Measurements from ENCODE around the gene CYP51A1.
"Not testable (repeated sequence)": the region's sequence is repeated elsewhere in the genome, so short reads cannot be mapped to it uniquely, and the experiment has no call there.

Gene CYP51A1

DNA sequence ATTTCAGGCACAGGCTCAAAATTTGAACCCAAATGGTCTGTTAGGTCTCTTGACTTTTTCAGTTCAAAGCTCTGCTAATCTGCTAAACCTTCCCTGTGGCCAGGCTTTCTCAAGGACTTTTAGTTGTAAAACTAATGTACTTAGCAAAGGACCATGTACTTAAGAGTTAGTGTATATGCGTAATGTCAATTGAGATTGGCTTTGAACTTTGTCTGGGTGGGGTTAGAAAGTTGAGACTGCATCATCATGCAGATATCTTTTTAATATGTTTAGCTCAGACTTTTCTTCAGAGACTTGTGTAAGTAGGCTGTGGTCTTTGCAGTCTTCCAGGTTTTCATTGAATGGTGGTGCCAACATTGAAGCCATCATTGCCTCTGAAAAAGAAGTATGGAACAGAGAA lies 33.7 kb downstream of the CYP51A1 start:
- Histone ChIP-seq H3K9me3 (ENCODE audit: insufficient read depth, low read length) (no peaks in the 10 kb centered on the region), H3K27me3 (ENCODE audit: low read depth, low read length) (no peaks in the 10 kb centered on the region), H4K20me1 (ENCODE audit: insufficient read depth, low read length) (no peaks in the 10 kb centered on the region), H3K4me1 (ENCODE audit: low read length) (no peaks in the 10 kb centered on the region), H3K79me2 (ENCODE audit: low read length) (no peaks in the 10 kb centered on the region), H3K36me3 (replicated peaks; ENCODE audit: low read depth, low read length) (peaks cover 31% of the 10 kb centered on the region), H3K27ac (ENCODE audit: low read length) (no peak overlapping the region), H3K4me3 (ENCODE audit: low read length) (no peak overlapping the region), H3K9ac (ENCODE audit: low read length) (no peak overlapping the region), H3K4me2 (ENCODE audit: low read length) (no peak overlapping the region), H2AFZ (ENCODE audit: low read depth, low read length) (no peak overlapping the region)
- TF ChIP-seq EZH2phosphoT487 (IDR thresholded peaks at IDR 0.05; ENCODE audit: low read depth): no peak
- TF ChIP-seq, protein P1, sequence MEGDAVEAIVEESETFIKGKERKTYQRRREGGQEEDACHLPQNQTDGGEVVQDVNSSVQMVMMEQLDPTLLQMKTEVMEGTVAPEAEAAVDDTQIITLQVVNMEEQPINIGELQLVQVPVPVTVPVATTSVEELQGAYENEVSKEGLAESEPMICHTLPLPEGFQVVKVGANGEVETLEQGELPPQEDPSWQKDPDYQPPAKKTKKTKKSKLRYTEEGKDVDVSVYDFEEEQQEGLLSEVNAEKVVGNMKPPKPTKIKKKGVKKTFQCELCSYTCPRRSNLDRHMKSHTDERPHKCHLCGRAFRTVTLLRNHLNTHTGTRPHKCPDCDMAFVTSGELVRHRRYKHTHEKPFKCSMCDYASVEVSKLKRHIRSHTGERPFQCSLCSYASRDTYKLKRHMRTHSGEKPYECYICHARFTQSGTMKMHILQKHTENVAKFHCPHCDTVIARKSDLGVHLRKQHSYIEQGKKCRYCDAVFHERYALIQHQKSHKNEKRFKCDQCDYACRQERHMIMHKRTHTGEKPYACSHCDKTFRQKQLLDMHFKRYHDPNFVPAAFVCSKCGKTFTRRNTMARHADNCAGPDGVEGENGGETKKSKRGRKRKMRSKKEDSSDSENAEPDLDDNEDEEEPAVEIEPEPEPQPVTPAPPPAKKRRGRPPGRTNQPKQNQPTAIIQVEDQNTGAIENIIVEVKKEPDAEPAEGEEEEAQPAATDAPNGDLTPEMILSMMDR (IDR thresholded peaks at IDR 0.05; ENCODE audit: low read depth, low read length): no peak

DNA sequence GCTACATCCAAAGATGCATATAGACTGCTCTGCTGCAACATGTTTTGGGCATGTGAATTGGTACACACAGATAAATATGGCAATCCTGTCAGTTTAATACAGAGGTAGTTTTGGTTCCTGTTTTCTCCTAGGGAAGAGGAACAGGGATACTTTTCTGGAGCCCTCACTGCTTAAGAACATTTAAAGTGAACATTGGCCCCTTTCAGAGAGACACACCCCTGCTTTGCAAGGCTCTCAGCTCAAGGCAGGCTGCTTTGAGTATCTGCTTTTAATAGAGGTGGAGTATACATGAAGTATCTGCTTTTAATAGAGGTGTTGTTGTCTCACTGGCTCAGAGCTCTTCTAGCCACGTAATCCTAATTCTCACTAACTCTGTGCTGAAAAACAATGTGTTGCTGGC lies 38.9 kb downstream of the CYP51A1 start:
- H4K20me1 ChIP-seq (ENCODE audit: insufficient read depth, low read length): no peaks in the 10 kb centered on the region
- H3K36me3 ChIP-seq (replicated peaks; ENCODE audit: low read depth, low read length): peaks cover 29% of the 10 kb centered on the region
- H2AFZ ChIP-seq (ENCODE audit: low read depth, low read length): no peak overlapping the region
- H3K9me3 ChIP-seq (ENCODE audit: insufficient read depth, low read length): no peaks in the 10 kb centered on the region
- H3K27ac ChIP-seq (ENCODE audit: low read length): no peak overlapping the region
- no peaks in the 10 kb centered on the region for H3K79me2 ChIP-seq (ENCODE audit: low read length)
- no peaks in the 10 kb centered on the region for H3K27me3 ChIP-seq (ENCODE audit: low read depth, low read length)
- no peak overlapping the region for H3K4me2 ChIP-seq (ENCODE audit: low read length)
- no peak for TF ChIP-seq EZH2phosphoT487 (IDR thresholded peaks at IDR 0.05; ENCODE audit: low read depth)
- TF ChIP-seq, protein P1 (IDR thresholded peaks at IDR 0.05; ENCODE audit: low read depth, low read length): no peak
- peaks cover 3% of the 10 kb centered on the region; the same call in 1 of the 2 replicates for H3K4me1 ChIP-seq (ENCODE audit: low read length)
- no peak overlapping the region for H3K4me3 ChIP-seq (ENCODE audit: low read length)
- no peak overlapping the region for H3K9ac ChIP-seq (ENCODE audit: low read length)

DNA sequence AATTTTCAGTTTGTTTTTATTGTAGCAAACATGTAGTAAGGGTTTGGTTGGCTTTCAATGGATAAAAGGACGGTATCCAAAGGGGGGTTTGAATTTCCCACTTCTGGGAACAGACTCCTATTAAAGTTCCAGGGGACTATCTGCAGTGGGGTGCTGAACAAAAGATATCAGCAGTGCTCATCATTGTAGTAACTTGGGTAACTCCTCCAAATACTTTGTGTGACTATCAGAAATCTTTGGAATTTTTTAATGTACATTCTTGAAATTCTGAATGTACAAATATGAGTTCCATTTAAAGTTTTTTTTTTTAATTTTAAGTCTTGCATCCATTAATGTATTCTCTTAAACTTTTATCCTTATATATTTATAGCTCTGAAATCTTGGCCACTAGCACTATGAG lies 42.1 kb downstream of the CYP51A1 start:
- Histone ChIP-seq H2AFZ (ENCODE audit: low read depth, low read length) (no peak overlapping the region), H3K27ac (ENCODE audit: low read length) (no peak overlapping the region), H3K4me1 (ENCODE audit: low read length) (peaks cover 3% of the 10 kb centered on the region; the same call in 1 of the 2 replicates), H3K4me3 (ENCODE audit: low read length) (no peak overlapping the region), H3K4me2 (ENCODE audit: low read length) (no peak overlapping the region), H3K79me2 (ENCODE audit: low read length) (no peaks in the 10 kb centered on the region), H3K27me3 (ENCODE audit: low read depth, low read length) (no peaks in the 10 kb centered on the region), H3K9ac (ENCODE audit: low read length) (no peak overlapping the region), H3K9me3 (ENCODE audit: insufficient read depth, low read length) (no peaks in the 10 kb centered on the region), H3K36me3 (replicated peaks; ENCODE audit: low read depth, low read length) (peaks cover 34% of the 10 kb centered on the region), H4K20me1 (ENCODE audit: insufficient read depth, low read length) (no peaks in the 10 kb centered on the region)
- no peak for TF ChIP-seq EZH2phosphoT487 (IDR thresholded peaks at IDR 0.05; ENCODE audit: low read depth)
- TF ChIP-seq, protein P1 (IDR thresholded peaks at IDR 0.05; ENCODE audit: low read depth, low read length): no peak

DNA sequence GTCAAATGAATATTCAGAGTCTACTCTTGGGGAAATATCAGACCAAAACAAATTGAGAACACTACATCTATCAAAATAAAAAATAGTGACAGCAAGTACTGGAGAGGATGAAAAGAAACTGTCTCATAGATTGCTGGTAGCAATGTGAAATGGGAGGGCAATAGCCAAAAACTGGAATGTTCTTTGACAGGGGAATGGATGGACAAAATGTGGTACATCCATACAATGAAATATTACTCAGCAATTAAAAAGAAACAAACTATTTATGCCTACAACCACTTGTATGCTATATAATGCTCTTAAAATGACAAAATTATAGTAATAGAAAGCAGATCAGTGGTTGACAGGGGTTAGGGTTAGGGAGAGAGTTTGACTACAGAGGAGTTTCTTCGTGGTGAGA lies 46.0 kb downstream of the CYP51A1 start:
- Histone ChIP-seq H3K36me3 (replicated peaks; ENCODE audit: low read depth, low read length) (peaks cover 33% of the 10 kb centered on the region), H3K27me3 (ENCODE audit: low read depth, low read length) (no peaks in the 10 kb centered on the region), H3K4me3 (ENCODE audit: low read length) (no peak overlapping the region), H3K79me2 (ENCODE audit: low read length) (no peaks in the 10 kb centered on the region), H3K4me1 (ENCODE audit: low read length) (no peaks in the 10 kb centered on the region), H4K20me1 (ENCODE audit: insufficient read depth, low read length) (no peaks in the 10 kb centered on the region), H3K27ac (ENCODE audit: low read length) (no peak overlapping the region), H2AFZ (ENCODE audit: low read depth, low read length) (no peak overlapping the region), H3K4me2 (ENCODE audit: low read length) (no peak overlapping the region), H3K9ac (ENCODE audit: low read length) (no peak overlapping the region), H3K9me3 (ENCODE audit: insufficient read depth, low read length) (no peaks in the 10 kb centered on the region)
- TF ChIP-seq EZH2phosphoT487 (IDR thresholded peaks at IDR 0.05; ENCODE audit: low read depth): no peak
- TF ChIP-seq, protein P1 (IDR thresholded peaks at IDR 0.05; ENCODE audit: low read depth, low read length): no peak

DNA sequence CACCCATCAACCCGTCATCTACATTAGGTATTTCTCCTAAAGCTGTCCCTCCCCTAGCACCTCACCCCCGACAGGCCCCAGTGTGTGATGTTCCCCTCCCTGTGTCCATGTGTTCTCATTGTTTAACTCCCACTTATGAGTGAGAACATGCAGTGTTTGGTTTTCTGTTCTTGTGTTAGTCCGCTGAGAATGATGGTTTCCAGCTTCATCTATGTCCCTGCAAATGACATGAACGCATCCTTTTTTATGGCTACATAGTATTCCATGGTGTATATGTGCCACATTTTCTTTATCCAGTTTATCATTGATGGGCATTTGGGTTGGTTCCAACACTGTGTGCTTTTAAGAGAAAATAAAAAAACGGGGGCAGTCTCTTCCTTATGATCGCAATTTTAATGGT lies 50.4 kb downstream of the CYP51A1 start:
- H3K79me2 ChIP-seq (ENCODE audit: low read length); H3K4me1 ChIP-seq (ENCODE audit: low read length); H3K4me3 ChIP-seq (ENCODE audit: low read length); H3K27me3 ChIP-seq (ENCODE audit: low read depth, low read length); H3K9ac ChIP-seq (ENCODE audit: low read length); H4K20me1 ChIP-seq (ENCODE audit: insufficient read depth, low read length); H3K4me2 ChIP-seq (ENCODE audit: low read length); H3K9me3 ChIP-seq (ENCODE audit: insufficient read depth, low read length); H2AFZ ChIP-seq (ENCODE audit: low read depth, low read length); H3K27ac ChIP-seq (ENCODE audit: low read length): not testable (repeated sequence)
- H3K36me3 ChIP-seq (replicated peaks; ENCODE audit: low read depth, low read length): peaks cover 22% of the 10 kb centered on the region

Measured in OCI-LY3 (cell line).